Heart left ventricle (tissue), 13 donors: ENCODE results near the gene SYCE1.

Source experiments
- CTCF ChIP-seq, 12 donors: fragments of 200-600 bp; sonication (generic) in 4 of 12; IDR thresholded peaks; one replicate each; pipeline versions ENCODE4 v1.5.0 to v1.8.0; 2018 to 2022; ENCODE audit warnings: antibody characterized with exemption in 12 of 12, mild to moderate bottlenecking in 5 of 12
- POLR2A ChIP-seq, 2 donors: fragments of 450-650 bp; IDR thresholded peaks; one replicate each; pipeline ENCODE4 v1.6.1; 2017; ENCODE audit warnings: antibody characterized with exemption in 2 of 2, mild to moderate bottlenecking in 2 of 2, moderate library complexity in 2 of 2
- donor health status: ischemic (EF 13 %, LVEDD 7.1; RV severe dilation, severe dysfunction).
- donor health status: DM: no; HTN: yes; CAD: no.
- donor health status: DM: no; HTN: no; CAD: no.
- donor health status: ischemic (EF 25% LVEDD 6.9; RV normal size, moderate dysfunction).
- donor health status: ischemic (EF 25% LVEDD 5.7; RV mildly dilated, moderate dysfunction).
- donor health status: ischemic (EF 35%, LVEDD 5.7; RV mildly dilated, moderate dysfunction).
- donor health status: nonischemic (EF 11% LVEDD 7.7; RV severe dilation, severe dysfunction).
- donor health status: DM: yes; HTN: yes; CAD: no.
- donor health status: PGD.
- donor health status: ischemic (EF 29% LVEDD 5.4; RV normal size, mild dysfunction).
- donor health status: nonischemic (EF 23%, LVEDD 6.1; RV moderate dilation, normal function).

GRCh38 chr10:133516057-133516456 lies 49.3 kb downstream of the SYCE1 start:
- TF ChIP-seq POLR2A (IDR thresholded peaks at IDR 0.05) (no peak), CTCF (IDR thresholded peaks at IDR 0.05) (no peak)
